HG03521 (cell line): ENCODE measurements around the gene SNX1.
"Not testable (repeated sequence)": the region's sequence is repeated elsewhere in the genome, so short reads cannot be mapped to it uniquely, and the experiment has no call there.

ENCODE experiments used
- ATAC-seq: cut with Tn5 transposase; IDR thresholded peaks from one replicate; pipeline ENCODE4 v1.9.1; 2021; ENCODE audit warnings: mild to moderate bottlenecking, moderate library complexity; ENCODE audit not compliant: unreplicated experiment

SNX1 gene

DNA sequence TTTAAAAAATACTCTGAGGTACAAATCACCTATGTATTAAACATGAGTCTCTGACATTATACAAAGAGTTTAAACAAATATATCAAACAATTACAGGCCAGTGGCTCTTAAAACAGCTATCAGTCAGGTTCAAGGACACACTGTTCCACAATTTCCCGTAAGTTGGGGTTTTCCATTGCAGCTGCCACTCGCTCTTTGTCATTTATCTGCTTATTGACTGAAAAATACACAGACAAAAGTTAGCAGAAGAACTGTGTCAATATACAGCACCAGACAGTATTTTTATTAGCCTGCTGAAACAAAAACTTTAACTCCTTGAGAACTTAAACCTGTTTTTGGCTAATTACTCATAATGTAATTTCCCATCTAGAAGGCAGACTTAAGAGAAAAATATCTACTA lies 23.0 kb upstream of the SNX1 start:
- no peak for ATAC-seq

GRCh38 chr15:64073496-64073895 lies 22.3 kb upstream of the SNX1 start:
- ATAC-seq, result not testable (repeated sequence)

DNA sequence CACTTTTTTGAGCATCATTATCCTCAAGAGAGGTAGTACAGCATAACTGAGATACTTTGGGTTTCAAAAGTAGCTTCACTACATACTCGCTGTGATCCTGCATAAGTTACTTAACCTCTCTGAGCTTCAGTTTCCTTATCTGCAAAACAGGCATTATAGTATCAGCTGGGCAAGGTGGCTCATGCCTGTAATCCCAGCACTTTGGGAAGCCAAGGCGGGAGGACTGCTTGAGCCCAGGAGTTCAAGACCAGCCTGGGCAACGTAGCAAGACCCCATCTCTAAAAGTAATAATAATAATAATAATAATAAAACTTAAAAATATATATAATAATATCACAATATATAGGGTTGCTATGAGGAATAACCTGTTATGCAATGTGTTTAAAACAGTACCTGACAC lies 13.0 kb upstream of the SNX1 start:
- no peak for ATAC-seq

DNA sequence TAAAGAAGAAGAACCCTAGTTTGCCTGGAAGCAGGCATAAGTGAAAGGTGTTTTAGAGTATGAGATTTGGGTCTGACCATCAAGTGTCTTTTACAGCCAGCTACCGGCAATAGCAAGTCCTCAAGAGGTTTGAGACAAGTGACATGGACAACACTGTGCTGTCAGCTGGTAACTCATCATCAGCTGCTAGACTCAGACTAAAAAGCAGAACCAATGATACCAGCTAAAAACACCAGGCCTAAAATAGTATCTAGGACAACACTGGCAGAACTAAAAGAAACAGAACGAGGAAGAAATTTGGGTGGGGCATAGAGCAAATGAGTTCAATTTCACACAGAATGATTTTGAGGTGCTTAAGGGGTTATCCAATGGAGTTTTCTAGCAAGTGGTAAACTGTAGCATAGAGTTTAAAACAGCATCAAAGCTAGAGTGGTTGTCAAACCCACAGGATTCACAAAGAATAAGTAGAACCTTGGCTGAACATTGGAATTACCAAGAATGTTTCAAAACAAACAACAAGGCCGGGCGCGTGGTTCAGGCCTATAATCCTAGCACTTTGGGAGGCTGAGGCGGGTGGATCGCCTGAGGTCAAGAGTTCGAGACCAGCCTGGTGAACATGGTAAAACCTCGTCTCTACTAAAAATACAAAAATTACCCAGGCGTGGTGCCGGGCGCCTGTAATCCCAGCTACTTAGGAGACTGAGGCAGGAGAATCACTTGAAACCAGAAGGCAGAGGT lies 6.1 kb upstream of the SNX1 start:
- no peak for ATAC-seq

- no peak for ATAC-seq
Measured at GRCh38 chr15:64090527-64090926, 5.3 kb upstream of the SNX1 start.

DNA sequence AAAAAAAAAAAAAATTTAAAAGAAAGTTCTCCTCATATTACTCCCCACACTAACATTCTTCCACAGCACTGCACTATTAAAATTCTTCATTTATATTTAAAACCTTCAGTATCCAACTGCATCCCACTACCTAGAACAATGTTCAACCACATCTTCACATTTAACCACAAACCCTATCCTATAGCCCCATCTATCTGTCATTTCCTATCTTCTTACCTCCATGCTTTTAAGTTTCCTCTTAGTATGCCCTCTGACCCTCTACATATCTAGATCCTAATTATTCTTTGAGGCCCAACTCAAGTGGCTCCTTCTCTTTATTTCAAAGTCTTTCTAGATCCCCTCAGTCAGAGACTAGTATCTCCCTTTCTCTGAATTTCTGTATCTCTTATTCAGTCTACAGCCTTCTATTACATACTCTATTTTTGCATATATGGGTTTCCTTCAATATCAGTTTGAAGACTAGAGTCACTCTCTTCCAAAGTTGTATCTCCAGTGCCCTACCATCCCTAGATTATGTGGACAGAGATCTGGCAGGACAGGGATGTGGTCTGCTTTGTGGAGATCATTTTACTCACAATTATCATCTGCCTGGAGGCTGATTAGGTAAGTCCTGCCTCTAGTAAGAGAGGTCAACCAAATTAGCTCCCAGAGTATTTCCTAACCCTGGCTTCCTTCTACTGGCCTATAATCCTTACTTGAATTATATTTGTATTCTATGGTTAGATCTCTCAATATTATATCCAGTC lies 3.5 kb upstream of the SNX1 start:
- no peak for ATAC-seq

DNA sequence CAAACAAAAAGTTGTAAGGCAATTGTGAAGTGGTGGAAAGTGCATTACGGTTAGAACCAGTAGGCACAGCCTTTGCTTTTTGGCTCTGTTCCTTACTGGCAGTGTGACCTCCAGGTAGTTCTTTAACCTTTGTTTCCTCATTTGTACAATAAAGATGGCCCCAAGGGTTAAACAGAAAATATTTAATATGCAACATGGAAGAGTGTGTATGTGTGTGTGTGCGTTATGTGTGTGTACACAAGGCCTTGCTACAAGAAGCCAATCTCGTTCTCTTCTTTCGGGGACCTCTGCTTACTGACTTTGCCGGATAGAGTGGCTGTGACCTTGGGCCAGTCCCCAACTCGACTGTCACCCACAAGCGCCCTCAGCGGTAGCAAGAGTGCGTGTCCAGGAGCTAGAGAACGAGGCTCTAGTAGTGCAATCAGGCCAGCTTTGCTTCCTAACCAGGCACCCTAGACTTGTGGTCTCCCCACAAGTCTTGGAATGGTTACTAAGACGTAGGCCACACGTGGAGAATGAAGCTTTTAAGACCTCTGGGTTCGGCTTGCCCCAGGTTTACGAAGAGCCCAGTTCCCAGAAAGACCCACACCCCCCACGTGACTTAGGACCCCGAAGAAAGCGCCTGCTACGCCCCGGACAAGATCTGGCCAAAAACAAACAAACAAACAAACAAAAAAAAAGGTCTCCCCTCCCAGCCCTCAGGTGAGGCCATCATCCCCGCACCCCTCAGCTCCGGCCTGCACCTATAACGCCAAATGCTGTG lies 2.7 kb upstream of the SNX1 start:
- ATAC-seq, result peak; percentile 14

- peak; percentile 56 for ATAC-seq
Measured at GRCh38 chr15:64093627-64094417, 2.0 kb upstream of the SNX1 start, which contains the start of gene CIAO2A. CIAO2A (minus strand) TSS chr15:64093838; CDS start chr15:64093768, 70 bp downstream.

DNA sequence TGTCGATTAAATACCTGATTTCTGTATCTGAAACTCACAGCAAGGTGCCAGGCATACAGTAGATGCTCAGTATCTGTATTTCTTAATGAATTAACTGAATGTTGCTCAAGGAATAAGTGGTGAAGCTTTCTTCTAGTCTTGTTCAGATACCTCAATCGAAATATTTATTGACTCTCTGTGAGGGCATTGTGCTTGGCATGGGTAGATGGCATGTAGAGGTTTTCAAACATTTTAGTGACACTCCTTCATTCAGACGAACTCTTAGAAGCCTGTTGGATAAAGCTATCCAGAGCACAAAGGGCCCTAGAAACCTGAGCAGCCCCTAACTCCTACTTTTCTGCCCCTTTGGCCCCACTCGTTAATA lies 369 bp upstream of the SNX1 start:
- ATAC-seq, result no peak

- no peak for ATAC-seq
Measured at GRCh38 chr15:64096668-64097384, 1.0 kb downstream of the SNX1 start.

DNA sequence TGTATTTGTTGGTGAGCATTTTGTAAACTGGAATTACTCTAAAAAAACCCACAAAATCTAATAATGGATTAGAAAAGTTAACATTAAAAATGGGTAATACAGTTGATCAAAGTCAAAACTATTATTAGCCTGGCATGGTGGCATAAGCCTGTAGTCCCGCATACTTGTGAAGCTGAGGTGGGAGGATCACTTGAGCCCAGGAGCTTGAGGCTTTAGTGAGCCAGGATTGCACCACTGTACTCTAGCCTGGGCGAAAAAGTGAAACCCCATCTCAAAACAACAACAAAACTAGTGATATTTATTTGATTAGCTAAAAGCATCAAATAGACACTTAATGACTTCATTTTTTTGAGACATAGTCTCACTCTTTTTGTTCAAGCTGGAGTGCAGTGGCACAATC lies 3.6 kb downstream of the SNX1 start:
- no peak for ATAC-seq

DNA sequence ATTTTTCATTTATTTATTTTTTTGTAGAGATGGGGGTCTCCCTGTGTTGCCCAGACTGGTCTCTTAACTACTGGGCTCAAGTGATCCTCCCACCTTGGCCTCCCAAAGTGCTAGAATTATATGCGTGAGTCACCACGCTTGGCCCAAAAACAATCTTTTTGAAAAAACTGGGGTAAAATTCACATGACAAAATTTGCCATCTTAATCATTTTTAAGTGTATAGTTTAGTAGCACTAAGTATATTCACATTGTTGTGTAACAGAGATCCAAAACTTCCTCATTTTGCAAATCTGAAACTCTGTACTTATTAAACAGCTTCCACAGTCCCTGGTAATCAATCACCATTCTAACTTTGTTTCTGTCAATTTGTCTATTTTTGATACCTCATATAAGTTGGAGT lies 5.2 kb downstream of the SNX1 start:
- ATAC-seq, result no peak

DNA sequence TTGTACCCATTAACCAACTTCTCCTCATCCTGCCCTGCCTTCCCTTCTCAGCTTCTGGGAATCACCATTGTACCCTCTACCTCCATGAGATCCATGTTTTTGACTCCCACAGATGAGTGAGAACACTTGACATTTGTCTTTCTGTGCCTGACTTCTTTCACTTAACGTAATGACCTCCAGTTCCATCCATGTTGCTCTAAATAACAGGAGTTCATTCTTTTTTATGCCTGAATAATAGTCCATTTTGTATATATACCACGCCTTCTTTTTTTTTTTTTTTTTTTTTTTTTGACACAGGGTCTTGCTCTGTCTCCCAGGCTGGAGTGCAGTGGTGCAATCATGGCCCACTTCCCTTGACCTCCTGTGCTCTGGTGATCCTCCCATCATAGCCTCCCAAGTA lies 6.7 kb downstream of the SNX1 start:
- no peak for ATAC-seq

GRCh38 chr15:64105113-64105704 lies 9.4 kb downstream of the SNX1 start:
- no peak for ATAC-seq

DNA sequence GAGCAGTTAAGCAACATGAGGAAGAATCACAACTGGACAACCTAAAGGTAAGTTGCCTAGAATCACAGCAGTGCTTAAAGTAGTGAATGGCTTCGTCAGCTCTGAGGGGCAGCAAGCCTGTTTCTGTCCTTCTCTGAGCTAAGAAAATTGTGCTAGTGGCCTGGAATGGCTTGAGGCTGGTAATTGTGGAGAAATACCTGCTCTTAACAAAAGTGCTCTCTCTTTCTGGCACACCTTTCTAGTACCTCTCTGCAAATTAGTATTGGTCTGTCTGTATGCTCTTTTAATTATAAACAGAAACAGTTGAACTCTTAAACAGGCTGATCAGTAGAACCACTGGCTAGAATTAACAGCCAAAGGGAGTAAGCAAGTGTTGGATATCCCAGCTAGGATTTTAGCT lies 11.6 kb downstream of the SNX1 start:
- no peak for ATAC-seq

- ATAC-seq, result not testable (repeated sequence)
Measured at GRCh38 chr15:64110108-64110701, 14.4 kb downstream of the SNX1 start.

GRCh38 chr15:64110950-64111678 lies 15.3 kb downstream of the SNX1 start:
- no peak for ATAC-seq

- ATAC-seq, result no peak
Measured at GRCh38 chr15:64111679-64112050, 15.9 kb downstream of the SNX1 start.
